HG02588 (cell line): ENCODE data around the gene BCKDK.
A peak's percentile ranks its signal among the peaks of the same experiment; 100 is the strongest.

ENCODE experiments used
- ATAC-seq: cut with Tn5 transposase; IDR thresholded peaks from one replicate; pipeline ENCODE4 v1.9.1; 2021; ENCODE audit warnings: mild to moderate bottlenecking, moderate library complexity; ENCODE audit not compliant: unreplicated experiment

Gene BCKDK

DNA sequence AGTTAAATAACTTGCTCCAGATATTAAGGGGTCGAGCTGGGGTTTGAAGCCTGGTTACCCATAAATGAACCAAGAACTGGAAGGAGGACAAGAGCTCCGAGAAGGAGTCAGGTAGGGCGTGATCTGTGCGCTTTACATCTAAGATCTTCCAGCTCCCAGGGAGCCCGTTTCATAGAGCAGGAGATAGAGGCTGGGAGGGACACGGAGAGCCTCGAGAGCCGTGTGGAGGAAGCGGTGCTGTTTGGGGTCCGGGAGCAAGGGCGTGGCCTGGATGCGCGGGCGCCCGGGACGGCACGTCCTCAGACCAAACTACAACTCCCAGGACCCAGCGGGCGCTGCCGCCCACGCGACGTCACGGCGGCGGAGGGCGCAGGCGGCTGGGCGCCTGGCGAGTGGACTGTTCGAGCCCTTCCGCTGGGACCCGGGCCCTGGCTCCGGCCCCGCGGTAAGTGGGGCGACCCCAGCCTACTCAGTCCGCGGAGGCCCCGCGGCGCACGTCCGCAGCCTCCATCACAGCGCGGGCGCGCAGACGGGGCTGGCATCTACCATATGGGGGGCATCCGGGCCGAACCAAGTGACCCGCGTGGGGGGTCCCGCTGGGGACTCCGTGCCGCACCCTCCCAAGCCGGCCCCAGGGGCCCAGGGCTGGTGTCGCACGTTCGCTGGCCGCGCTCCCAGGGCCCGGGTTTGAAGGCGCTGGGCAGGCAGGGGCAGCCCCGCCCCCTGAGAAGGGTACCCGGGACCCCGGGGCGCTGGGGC lies at the start of gene BCKDK:
Gene BCKDK, plus strand, starts transcription at position 352 of the 759 bp plus-strand sequence. CDS start 838 bp downstream, outside the sequence.
- ATAC-seq: peak; percentile 79

DNA sequence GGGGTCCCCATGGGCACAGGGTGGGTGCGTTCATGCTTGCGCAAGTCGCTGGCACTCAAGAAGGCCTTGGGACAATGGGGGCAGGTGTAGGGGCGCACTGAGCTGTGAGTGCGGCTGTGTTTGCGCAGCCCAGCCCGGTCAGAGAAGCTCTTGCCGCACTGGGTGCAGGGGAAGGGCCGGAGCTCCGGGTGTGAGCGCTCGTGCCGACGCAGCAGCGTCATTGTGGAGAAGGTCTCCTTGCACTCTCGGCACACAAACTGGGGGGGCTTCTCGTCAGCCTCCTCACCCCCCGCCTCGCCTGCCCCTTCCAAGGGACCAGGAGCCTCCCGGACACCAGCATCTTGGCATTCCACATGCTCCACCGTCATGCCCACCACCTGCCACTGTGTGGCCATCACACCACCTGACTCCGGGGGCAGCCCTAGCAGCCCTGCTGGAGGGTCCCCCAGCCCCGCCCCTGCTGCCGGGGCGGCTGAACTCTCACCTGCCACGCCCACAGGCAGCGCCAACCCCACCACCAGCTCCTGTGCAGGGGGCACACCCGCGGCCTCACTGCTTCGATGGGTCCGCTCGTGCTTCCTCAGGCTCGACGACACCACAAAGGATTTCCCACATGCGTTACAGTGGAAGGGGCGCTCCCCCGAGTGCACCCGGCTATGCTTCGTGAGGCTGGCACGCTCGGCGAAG lies 46.9 kb upstream of the BCKDK start:
- no peak for ATAC-seq

DNA sequence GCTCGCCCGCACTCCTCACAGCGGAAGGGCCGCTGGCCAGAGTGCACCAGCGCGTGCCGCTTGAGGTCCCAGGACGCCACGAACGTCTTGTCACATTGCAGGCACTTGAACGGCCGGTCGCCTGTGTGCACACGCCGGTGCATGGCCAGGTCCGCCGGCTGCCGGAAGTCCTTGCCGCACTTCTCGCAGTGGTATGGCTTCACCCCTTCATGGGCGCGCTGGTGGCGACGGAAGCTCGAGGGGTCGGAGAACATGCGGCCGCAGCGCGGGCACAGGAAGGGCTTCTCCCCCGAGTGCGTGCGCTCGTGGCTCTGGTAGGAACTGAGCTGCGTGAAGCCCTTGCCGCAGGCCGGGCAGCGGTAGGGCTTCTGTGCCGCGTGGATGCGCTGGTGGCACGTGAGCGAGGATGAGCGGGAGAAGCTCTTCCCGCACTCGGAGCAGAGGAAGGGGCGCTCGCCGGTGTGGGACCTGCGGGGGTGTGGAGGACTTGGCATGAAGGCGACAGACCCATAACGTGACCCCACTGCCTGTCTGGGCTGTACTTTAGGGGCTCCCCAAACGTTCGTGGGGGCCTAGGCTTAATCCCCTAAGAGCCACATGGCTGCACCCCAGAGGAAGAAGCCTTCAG lies 46.3 kb upstream of the BCKDK start:
- no peak for ATAC-seq

DNA sequence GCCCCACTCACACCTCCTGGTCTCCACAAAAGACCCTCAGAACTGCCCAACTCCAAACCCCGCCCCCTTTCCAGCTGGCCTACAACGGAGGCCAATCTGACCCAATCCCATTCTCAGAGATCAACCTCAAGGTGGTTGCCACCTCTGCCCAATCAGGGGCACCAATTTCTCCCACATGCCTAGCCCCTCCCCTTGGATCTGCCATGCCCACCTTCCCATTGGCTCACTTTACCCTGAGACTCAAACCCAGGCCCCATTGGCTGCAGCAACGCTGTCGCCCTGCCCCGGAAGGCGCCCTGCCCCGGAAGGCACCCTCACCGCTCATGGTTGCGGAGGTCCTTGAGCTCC lies 44.7 kb upstream of the BCKDK start:
- no peak for ATAC-seq

DNA sequence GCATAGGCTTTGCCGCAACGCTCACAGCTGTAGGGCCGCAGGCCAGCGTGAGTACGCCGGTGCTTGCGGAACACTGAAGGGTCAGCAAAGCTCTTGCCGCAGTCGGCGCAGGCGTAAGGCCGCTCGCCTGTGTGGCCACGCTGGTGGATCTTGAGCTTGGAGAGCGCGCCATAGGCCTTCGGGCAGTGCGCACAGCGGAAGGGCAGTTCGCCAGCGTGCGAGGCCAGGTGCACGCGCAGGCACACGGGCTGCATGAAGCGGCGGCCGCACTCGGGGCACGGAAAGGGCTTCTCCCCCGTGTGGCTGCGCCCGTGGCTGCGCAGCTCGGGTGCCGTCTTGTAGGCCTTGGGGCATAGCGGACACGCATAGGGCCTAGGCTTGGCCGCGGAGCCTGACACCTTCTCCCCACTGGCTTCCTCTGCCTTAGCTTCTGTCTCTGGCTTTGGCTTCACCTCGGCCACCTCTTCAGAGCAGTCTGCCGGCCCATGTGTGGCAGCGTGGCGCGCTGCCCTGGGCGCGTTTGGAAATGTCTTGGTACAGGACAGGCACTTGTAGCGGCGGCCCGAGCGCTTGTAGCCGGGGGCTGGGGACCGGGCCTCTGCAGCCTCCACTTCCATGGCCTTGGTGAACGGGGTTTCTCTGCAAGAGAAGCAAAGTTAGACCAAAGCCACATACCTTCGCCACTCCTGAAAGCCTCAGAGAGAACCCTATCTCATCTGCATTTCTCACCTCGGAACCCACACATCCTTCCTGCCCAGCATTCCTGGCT lies 44.2 kb upstream of the BCKDK start:
- no peak for ATAC-seq

DNA sequence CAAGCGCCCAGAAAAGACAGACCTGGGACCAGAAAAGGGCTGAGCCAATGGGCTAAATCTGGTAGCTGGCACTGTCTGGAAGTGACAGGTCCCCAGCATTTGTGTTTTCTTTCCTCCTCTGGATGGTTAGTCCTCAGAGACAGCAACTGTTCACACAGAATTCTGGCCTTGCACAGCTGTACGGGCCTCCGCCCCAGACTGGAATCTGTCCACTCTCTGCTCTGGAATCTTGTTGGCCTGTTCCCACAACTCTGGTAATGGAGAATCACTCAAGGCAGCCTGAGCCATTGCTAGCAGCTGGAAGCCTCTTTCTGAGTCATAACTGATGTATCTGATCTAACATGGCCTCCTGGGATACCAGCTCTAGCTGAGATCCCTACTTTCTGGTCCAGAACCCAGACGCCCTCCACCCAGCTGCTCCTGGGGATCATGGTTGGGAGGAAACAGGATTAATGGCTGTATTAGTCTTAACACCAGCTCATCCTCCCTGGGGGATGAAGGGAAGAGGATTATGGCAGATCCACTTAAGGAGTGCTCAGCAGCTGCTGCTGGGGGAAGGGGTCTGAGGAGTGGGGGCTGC lies 43.2 kb upstream of the BCKDK start:
- ATAC-seq: no peak

DNA sequence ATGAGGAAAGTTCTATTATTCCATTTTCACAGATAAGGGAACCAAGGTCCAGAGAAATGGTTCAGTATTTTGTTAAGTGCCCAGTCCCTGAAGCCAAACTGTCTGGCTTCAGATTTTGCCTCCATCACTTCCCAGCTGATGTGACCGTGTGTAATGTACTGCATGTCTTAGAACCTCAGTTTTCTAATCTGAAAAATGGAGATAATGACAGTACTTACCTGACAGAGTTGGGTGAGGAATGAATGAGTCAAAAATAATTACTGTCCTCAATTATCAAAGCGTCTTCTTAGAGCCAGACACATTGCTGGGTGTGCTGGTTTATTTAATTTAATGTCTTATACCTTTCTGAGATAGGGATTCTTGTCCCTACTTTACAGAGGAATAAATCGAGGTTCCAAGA lies 40.8 kb upstream of the BCKDK start:
- ATAC-seq: no peak

DNA sequence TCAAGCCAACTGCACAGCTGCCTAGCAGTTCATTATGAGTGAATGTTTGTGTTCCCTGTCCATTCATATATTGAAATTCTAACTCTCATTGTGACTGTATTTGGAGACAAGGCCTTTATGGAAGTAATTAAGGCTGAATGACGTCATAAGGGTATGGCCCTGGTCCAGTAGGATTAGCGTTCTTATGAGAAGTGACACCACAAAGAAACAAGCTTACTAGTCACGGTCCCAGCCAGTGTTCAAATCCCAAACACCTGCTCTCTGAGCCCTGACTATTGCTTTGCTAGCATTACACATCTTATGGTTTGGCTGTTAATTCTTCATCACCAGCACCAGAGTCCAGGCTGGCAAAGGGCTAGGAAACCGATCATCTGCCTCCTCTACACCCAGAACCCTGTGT lies 36.3 kb upstream of the BCKDK start:
- no peak for ATAC-seq

DNA sequence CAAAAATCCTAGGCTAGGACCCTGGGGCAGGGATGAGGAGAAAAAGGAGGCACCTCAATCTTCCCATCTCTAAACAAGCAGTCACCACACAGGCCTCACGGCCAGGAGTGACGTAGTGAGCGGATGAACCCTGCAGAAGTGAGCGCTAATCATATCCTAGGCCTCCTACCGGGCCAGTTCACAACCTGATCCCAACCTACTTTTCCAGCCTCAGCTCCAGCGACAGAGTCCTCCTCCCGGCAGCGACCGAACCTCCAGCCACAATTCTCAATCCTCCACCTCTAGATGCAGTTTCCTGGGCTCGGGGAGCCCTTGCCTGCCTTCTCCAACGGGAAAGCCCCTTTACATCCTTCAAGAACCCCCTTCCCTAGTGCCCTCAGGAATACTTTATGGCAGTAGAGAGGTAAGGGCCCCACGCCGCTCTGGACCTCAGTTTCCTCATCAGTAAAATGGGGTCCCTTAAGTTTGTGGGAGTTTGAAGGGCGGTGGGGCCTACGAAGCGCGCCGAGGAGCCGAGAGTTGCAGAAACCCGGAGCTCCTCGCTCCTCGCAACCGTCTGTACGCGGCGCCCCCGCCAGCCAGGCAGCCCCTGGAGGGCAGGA lies 35.5 kb upstream of the BCKDK start:
- no peak for ATAC-seq

DNA sequence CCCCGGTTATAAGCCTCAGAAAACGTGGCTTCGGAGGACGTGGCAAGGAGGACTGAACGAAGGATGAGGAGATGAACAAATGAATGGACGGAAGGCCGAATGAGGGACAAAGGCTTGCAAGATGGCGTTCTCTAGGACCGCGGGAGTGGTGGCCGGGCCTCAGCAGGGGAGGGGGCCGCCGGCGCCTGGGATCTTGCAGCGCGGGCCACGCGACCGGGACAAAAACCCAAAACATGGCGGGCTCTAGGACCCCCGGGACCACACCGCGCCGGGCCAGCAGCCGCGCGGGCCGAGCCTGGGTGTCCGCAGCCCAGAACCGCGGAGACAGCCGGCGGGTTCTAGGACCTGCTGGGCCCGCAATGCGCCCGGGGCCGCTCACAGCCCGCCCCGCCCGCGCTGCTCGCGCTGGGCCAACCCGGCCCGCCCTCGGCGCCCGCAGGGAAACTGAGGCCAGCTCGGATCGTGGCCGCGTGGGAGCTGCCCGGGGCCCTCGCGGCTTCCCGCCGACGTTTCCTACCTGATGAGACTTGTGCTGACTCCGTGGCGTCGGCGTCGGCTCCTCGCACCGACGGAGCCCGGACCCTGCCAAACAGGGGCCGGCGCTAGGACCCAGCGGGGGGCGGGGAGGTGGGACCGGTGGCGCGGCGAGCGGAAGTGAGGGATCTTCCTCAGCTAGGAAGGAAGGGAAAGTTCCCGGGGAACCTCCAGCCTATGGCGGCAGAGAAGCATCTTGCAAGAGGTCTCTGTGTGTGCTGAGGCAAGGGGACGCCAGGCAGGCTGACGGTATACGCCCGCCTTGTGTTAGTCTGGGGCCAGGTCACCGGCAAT lies 34.8 kb upstream of the BCKDK start:
- ATAC-seq: peak; percentile 47

DNA sequence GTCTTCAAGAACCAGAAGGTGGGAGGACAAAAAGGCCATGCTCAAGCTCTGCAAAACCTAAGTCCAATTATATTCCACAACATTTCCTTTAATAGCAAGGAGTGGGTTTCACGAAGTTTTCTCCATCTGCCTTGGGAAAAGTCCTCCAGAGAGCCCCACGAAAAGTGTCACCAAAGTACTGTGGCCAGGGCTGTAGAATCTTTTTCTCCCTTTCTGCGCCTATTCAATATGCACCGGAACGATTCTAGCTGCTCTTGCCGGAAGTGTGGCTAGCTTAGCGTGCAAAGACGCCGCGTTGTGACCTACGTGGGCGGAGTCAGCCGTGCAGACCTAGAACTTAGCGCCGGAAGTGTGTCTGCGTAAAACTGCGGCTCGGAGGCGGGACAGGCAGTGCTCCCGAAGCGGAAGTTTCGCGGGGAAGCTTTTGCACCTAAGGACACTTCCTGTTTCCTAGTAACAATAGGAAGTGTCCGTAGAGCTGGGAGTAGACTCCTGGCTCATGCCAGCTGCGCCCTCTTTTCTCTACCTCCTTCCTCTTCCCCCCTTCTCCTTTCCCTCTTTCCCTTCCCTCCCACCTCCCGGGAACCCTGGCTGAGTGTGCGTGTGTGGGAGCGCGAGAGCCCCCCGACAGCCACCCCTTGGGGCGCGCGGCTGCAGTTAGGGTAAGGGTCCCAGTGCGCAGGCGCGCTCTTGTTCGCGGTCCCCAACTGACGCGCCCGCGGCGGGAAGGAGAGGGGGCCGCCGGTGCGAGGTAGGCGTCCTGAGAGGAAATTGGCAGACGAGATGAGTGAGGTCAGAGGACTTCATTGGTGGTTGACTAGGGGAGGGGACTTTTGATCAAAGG lies 34.0 kb upstream of the BCKDK start, which contains the start of the genes ZNF646 and ZNF668:
Gene ZNF646, plus strand, starts transcription at position 453 of the 844 bp plus-strand sequence. CDS start 1,903 bp downstream, outside the sequence.
Gene ZNF668, minus strand, starts transcription at position 271 of the 844 bp plus-strand sequence. CDS start 9,781 bp downstream, outside the sequence.
- ATAC-seq: peak; percentile 68

DNA sequence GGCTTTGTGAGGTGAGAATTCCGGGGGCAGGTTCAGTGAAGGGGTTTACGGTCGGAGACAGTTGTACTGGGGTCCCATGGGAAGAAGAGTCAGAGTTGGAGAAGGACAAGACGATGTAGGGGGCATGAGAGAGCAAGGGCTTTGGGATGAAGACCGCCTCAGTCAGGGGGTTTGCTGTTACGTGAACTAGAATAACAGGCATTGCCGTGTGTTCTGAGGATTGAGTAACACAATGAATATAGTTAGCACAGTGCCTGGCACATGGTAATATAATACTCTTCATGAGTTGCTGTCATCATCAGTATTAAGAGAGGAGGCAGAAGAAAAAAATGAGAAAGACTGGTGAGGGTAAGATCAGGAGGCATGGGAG lies 33.4 kb upstream of the BCKDK start:
- ATAC-seq: no peak

DNA sequence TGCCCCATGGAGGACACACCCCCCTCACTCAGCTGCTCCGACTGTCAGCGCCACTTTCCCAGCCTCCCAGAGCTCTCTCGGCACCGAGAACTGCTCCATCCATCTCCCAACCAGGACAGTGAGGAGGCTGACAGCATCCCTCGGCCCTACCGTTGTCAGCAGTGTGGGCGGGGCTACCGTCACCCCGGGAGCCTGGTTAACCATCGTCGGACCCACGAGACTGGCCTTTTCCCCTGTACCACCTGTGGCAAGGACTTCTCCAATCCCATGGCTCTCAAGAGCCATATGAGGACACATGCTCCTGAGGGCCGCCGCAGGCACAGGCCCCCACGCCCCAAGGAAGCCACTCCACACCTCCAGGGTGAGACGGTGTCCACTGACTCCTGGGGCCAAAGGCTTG lies 31.9 kb upstream of the BCKDK start:
- no peak for ATAC-seq

DNA sequence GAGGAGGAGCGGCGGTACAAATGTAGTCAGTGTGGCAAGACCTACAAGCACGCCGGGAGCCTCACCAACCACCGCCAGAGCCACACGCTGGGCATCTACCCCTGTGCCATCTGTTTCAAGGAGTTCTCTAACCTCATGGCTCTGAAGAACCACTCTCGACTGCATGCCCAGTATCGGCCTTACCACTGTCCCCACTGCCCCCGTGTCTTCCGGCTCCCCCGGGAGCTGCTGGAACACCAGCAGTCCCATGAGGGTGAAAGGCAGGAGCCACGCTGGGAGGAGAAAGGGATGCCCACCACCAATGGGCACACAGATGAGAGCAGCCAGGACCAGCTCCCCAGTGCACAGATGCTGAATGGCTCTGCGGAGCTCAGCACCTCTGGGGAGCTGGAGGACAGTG lies 31.2 kb upstream of the BCKDK start:
- ATAC-seq: no peak

DNA sequence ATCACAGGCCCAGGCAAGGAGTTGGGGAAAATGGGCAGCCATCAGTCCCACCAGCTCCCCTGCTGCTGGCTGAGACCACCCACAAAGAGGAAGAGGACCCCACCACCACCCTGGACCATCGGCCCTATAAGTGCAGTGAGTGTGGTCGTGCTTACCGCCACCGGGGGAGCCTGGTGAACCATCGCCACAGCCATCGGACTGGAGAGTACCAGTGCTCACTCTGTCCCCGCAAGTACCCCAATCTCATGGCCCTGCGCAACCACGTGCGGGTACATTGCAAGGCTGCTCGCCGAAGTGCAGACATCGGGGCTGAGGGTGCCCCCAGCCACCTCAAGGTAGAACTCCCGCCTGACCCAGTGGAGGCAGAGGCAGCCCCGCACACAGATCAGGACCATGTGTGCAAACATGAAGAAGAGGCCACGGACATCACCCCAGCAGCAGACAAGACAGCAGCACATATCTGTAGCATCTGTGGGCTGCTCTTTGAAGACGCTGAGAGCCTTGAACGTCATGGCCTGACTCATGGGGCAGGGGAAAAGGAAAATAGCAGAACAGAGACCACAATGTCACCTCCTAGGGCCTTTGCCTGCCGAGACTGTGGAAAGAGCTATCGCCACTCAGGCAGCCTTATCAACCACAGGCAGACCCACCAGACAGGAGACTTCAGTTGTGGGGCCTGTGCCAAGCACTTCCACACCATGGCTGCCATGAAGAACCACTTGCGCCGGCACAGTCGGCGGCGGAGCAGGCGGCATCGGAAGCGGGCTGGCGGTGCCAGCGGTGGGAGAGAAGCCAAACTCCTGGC lies 30.4 kb upstream of the BCKDK start:
- ATAC-seq: no peak

DNA sequence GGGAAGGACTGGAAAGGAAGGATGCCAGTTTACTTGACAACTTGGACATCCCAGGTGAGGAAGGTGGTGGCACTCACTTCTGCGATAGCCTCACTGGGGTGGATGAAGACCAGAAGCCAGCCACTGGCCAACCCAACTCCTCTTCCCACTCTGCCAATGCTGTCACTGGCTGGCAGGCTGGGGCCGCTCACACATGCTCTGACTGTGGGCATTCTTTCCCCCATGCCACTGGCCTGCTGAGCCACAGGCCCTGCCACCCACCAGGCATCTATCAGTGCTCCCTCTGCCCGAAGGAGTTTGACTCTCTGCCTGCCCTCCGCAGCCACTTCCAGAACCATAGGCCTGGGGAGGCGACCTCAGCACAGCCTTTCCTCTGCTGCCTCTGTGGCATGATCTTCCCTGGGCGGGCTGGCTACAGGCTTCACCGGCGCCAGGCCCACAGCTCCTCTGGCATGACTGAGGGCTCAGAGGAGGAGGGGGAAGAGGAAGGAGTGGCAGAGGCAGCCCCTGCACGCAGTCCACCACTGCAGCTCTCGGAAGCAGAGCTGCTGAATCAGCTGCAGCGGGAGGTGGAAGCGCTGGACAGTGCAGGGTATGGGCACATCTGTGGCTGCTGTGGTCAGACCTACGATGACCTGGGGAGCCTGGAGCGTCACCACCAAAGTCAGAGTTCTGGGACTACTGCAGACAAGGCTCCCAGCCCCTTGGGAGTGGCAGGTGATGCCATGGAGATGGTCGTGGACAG lies 29.4 kb upstream of the BCKDK start:
- ATAC-seq: no peak

DNA sequence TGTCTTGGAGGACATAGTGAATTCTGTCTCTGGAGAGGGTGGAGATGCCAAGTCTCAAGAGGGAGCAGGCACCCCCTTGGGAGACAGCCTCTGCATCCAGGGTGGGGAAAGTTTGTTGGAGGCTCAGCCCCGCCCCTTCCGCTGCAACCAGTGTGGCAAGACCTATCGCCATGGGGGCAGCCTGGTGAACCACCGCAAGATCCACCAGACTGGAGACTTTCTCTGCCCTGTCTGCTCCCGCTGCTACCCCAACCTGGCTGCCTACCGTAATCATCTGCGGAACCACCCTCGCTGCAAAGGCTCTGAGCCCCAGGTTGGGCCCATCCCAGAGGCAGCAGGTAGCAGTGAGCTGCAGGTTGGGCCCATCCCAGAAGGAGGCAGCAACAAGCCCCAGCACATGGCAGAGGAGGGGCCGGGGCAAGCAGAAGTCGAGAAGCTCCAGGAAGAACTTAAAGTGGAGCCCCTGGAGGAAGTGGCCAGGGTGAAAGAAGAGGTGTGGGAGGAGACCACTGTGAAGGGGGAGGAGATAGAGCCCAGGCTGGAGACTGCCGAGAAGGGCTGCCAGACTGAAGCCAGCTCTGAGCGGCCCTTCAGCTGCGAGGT lies 28.7 kb upstream of the BCKDK start:
- no peak for ATAC-seq
